NCI-H774 (cell line): ENCODE measurements around the gene ALG5.
A peak's percentile ranks its signal among the peaks of the same experiment; 100 is the strongest.

Source experiments
- DNase-seq: peaks from one replicate; lab custom pipeline; 2025; lab: John Stamatoyannopoulos, UW

ALG5 gene

DNA sequence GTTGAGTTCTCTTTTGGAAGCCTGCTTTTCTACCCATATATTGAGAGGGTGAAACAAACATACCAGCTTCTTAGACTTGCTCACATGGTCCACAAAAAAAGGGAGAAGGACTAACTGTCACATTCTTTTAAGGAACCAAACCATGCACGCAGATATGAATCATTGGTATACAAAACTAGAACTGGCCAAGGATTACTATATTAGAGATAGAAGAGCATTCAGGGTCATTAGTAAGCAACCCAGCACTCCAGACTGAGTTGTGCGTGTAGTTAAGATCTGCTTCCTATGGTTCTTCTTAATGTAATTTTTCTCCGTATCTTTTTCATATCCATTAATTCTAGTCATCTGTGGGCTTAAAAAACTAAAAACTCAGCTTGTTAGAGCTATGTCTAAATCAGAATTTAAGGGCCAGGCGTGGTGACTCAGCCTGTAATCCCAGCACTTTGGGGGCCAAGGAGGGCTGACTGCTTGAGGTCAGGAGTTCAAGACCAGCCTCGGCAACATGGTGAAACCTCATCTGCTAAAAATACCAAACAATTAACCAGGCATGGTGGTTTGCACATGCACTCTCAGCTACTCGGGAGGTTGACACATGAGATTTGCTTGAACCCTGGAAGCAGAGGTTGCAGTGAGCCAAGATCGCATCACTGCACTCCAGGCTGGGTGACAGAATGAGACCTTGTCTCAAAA, 19.6 kb downstream of the ALG5 start:
- no peak for DNase-seq

DNA sequence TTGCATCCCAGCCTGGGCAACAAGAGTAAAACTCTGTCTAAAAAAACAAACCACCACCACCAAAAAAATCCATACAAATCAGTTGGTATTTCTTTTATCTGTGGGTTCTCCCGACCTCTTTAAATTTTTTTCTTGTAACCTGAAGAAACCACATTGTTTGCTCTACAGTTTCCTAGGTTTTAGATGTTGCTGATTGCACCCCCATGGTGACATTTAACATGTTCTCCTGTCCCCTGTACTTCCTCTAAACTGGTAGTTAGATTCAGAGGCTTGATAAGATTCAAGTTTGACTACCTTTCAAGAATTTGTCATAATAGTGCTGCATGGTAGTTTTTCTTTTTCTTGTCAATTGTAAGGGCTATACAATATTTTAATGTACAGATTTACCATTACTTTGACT, 24.0 kb downstream of the ALG5 start:
- DNase-seq = no peak

DNA sequence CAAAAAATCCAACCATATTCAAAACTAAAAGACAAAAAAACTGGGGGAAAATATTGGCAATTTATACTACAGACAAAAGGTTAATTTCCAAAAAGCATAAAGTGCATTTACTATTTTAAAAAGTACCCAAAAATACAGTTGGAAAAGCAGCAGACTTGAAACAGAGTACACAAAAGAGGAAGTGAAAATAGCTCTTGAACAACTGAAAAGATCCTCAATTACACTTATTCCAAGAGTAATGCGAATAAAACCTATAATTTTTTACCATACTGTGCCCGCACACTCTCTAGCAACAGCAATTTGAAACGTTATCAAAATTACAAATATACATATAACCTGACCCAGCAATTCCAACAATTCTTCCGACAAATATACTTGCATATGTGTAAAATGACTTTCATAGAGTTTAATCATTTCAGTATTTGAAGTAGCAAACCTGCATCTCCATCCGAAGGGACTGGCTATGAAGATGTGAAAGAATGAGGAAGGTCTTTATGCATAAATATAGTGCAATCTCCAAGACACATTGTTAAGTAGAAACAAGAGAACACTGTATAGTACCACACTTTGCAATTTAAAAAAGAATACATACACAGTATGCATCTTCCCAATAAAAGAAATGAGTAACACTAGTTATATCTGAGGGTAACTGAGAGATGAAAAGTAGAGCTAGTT, 25.4 kb downstream of the ALG5 start:
- no peak for DNase-seq

DNA sequence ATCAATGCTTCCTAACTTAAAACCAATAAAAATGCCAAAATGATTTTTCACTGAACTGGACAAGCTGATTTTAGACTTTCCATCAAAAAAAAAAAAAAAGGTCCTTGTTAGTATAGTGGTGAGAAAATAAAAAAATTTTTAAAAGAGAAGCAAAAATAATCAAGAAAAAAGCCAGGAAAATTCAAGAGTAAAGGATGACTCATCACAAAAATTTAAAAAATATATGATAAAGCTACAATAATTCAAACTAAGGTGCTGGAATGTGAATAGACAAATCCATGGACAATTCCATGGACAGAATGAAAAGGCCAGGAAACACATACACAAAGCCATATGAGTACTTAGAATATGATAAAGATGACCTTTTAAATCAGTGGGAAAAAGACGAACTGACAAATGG, 26.1 kb downstream of the ALG5 start:
- DNase-seq = no peak

DNA sequence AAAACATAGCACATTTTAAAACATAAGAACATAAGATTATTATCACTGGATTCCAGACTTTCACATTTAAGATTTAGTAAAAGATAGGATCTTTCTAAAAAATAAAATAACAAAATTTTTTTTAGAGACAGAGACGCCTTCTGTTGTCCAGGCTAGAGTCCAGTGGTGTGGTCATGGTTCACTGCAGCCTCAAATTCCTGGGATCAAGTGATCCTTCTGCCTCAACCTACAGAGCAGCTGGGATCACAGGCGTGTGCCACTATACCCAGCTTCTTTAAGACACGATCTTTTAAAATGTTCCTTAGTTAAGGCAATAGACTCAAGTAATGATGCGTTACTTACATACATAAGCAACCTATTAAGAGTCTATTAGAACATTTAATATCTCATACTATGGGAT, 32.7 kb downstream of the ALG5 start:
- no peak for DNase-seq

DNA sequence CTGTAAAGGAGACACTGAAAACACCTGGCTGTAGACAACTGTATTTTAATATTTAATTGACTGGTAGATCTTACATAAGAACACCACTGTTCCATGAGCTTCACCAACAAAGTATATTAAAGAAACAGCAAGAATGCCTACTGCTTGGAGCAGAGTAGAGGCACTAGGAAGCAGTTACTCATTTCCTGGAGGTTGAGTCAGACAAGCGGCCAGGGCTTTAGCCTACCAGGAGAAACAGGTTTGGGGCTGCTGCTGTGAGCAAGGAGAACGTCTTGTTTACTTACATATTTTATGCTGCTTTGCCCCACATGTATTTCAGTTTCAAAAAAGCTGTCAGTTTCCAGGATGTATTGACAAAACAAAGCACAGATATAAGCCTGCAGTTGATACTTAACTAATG, 33.4 kb downstream of the ALG5 start:
- DNase-seq = no peak

DNA sequence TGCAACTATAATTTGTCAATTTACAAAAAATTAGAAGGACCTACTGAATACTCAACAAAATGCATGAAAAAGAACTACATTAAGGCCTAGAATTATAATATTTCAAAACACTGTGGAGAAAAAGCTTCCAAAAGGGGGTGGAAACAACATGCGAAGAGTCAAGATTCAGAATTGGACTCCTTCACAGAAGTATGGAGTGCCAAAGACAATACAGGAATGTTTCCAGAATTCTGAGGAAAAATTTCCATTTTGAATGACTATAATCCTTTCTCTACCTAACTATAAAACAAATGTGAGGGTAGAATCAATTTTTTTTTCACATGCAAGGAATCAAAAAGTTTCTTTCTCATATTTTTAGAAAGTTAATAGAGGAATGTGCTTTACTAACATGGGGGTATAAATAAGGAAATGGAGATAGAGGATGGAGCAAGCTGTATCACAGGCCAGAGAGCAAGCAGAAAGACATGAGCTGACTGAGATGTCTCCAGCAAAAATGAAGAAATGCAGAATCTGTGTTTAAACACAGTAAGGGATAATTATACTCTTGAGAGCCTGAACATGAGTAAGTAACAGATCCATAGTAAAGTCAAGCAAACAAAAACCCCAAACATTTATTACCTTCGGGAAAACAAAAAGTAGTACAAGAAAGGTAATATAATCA, 39.6 kb downstream of the ALG5 start:
- no peak for DNase-seq

DNA sequence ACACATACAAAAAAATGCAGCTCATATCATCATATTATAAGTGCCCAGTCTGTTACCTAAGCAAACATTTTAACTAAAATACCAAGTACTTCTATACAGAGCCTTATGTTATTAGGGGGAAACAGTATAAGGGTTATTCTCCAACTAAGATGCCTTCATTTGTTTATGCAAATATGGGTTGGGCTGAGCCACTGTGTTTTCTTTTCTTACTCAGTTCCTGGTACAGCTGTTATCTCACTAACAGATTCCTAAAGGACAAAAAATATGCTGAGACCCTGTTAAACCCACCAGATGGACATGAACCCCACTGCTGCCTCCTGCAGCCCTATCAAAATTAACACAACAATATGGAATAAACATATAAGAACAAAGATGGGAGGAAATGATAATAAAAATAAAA, 44.6 kb downstream of the ALG5 start:
- no peak for DNase-seq

DNA sequence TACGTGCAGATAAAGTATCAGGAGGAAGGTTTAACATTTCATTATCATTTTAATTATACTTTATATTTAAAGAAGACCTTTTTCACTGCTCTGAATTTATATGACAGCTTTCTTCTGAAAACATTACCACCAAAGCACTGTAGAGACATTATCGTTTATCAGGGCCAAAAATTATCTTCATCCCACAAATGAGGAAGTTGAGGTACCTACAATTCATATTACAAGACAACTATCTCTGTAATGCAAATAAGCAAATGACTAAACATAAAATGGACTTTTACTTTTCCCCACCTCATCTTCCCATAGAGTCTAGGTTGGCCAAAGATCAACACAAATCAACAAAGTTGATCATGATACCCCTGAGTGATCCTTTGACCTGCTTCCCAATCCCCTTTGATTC, 48.2 kb downstream of the ALG5 start:
- DNase-seq = no peak

DNA sequence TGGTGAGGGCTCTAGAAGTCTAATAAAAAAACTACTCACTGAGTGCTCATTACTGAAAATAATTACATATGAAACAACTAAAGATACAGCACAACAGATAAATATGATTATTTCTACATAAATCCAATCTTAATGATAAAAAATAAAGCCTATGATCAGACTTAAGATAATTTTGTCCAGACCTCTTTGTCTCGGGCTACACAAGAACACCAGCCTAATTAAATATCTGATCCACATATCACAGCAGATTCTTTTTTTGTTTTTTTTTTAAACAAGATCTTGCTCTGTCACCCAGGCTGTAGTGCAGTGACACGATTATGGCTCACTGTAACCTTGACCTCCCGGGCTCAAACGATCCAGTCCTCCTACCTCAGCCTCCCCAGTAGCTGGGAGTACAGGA, 48.8 kb downstream of the ALG5 start:
- DNase-seq = no peak

DNA sequence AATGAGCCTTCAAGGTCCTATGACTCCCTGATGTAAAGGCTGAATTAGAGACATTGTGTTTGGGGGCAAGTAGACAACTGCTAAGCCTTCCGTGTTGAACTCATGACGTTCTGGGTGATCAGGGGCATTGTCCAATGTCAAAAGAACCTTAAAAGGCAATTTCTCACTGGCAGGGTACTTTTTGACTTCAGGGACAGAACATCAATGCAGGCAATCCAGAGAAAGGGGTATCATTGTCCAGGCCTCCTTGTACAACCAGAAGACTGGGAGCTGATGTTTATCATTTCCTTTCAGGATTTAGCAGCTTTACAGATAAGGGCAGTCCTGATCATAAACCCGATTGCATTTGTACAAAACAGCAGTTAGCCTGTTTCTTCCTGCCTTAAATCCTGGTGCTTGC, 54.1 kb downstream of the ALG5 start:
- no peak for DNase-seq

DNA sequence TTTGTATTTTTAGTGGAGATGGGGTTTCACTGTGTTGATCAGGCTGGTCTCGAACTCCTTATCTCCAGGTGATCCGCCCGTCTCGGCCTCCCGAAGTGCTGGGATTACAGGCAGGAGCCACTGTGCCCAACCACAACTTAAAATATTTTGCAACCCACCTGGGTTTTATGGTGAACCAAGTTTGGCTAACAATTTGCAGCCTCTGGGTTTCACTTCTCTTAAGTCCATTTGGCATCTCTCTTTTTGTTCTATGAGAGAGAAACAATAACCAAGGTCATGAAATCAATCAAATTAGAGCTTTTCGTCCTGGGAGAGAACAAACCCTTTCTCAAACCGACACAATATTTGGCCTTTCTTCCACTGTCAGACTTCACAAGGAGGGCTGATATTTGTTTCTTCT, 73.5 kb downstream of the ALG5 start:
- no peak for DNase-seq

DNA sequence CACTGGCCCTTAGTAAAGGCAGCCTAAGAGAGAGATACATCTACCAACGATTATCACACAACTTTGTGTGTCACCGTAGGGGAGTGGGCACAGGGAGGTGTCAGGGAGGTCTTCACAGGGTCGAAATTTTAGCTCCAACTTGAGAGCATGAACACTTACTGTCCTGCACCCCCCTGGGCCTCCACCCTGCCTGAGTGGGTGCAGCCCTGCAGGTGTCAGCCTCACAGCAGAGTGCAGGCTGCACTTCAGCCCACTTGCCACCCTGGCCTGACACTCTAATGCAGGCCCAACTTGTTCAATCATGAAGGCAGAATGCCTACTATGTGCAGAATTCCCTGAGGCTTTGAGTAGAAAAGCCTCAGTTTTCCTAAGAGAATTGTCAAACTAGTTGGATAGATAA, 75.1 kb downstream of the ALG5 start:
- DNase-seq = no peak

DNA sequence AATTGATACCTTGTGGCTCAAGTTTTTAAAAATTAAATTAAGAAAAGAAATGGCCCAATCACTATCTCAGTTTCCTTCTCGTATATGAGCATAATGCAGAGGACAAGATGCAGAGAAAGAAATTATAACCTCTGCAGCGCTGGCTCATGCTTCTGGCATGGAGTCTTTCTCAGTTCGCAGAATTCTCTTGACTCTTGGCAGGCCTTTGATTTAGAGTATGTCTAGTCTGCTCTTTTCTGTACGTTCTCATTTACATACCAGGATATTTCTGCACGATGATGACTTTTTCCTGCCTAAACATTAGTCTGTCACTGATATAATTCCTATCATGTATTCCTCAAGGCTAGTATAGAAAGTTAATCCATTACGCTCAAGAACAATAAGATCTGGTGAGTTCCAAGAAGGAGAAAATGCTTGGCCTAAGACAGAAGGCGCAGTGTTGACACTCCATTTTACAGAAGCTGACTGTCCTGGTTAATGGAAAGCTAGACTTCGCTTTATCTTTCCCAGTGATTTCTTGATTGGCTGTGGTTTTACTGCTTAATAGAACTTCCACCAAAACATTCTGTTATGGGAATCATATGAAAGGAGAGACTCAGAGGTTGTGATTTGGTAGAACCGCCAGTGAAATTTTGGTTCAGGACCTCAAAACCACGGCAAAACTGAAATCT, 77.4 kb downstream of the ALG5 start:
- no peak for DNase-seq

DNA sequence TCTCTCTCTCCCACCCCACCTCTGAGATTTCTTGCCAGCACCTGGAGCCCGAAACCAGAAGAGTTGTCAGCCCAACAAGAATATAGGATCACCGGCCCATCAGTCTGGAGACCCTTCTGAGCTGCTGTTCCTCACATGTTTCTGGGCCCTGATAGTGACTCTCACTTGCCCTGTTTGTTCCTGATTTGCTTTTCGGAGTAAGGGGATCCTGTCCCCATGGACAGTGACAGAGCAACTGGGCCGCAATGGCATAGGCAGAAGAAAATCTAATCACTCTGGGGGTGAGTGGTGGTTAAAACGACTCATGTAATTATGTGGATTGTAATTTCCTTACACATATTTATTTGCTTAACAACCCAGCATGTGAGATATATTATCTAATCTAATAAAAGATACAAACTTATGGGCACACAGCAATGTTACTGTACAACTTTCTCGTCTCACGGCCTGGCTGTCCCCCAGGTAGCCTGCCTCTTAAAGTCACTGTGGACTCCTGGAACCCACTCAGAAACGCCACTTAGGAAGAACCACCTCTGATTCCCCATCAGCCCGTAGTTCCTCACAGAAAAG, 78.4 kb downstream of the ALG5 start:
- DNase-seq = no peak

DNA sequence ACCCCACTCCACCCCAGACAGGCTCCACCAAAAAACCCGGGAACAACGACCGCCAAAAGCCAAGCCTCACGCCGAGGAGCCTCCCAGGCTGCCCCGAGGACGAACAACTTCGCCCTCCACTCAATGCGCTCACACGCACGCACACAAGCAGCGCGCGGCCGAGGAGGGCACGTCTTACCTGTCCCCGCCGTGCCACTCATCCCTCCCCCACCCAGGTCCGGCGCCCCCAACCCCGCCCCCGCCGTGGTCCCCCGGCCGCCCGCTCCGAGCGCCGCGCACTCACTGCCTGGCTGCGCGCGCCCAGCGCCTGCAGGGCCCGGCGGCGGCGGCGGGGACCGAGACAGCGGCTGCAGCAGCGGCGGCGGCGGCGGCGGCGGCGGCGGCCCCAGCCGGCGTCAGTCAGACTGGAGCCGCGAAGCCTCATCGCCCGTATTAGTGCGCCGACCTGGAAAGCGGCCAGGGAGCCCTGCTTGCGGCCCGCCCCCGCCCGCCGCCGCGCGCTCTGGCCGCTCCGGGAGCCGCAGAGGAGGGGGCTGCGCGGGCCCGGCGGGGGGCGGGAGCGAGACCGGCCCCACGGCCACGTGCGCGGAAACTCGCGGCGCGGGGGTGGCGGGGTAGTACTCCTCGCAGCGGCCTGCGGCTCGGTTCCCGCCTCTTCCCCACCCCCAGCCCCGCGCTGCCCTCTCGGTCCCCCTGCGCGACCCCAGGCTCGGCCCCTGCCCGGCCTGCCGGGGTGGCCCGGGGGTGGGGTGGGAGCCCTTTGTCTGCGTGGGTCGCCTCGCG, 79.1 kb downstream of the ALG5 start, which contains the start of gene SMAD9:
TSS of gene SMAD9 (minus strand) at position 406 of the 783 bp plus-strand sequence. CDS start 40,549 bp downstream, outside the sequence.
- DNase-seq = peak; percentile 27

DNA sequence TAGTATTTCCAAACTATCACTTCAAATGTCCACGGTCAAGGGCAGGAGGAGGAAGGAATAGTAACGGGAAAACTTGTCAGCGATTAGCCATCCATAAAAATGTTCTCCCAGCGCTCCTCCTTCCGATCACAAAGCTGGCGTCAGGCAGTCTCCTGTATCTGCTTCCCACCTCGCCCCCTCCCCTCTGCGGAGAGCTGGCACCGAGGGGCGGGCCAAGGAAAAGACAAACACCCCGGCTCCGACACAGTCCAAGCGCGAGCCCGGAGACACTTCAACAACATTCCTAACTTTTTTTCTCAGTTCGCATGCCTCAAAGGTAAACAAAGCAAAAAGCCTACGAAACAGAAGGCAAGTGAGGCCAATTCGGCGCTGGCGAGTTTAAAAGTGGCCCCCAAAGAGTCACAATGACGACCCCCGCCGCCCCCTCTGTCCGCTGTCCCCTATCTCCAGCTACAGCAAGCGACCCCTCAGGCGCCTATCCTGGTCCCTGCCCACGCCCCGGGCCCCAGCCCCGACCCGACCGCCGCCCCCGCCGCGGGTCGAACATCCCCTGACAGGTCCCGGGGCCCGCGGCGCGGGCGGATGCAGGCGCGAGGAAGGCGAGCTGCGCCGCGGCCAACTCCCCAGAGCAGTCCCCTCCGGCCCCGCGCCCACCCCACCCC, 79.8 kb downstream of the ALG5 start:
- peak; percentile 40 for DNase-seq

DNA sequence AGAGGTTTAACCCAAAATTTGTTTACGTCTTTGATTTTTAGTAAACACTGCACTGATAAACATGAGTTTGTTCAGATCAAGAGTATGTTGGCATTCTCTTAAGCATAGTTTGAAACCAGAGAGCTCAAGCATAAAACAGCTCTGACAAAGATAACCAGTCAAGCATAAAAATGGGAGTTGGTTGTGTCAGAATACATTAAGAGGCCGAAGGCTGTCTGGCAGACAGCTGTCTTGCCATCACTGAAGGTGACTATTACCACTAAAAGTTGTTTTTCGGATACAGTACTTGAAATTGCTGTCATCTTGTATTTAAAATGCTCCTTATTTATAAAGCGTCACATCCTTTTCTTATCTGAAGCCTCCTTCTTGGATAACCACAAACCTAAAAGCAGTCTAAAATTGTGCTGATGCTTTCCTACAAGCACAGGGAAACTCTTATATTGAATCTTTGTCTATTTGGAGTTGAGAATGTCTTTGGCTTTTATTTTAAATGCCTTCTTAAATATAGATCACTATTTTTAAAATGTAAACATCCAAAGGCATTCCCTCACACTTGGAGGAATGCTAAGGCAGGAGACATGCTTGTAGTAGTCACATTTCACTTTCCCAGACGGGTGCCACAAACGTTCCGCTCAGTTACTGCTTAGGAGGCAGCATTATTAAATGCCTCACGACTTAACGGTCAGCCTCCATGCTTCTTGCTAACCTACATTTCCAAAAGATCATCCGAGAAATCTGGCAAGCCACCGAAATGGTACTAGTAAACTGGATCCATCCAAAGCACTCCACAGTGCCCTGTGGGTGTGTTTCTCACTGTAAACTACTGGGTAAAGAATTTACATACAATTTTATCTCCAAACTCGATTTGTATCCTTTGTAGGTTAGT, 80.7 kb downstream of the ALG5 start:
- no peak for DNase-seq

DNA sequence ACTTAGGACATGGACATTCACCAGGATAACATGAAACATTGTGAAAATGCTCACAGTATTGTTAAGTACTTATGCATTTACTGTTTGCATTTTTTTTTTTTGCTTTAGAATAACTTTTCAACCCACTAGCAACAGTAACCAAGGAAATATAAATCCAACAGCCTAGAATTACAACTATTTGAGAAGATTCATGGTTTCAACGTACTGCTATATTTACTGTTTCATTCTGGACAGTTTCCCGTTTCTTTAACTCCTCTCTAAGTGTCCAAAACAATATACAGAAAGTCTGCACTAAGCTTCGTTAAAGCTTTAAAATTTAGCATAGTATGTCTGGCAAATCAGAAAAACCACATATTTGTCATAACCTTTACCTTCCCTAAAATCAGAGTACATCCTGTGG, 81.8 kb downstream of the ALG5 start:
- DNase-seq = no peak
